NCI-H510A treated with DMSO at 0.1 percent for 48 hours (cell line): ENCODE measurements around the gene GALNT10.

Experiments used
- DNase-seq: peaks from one replicate; lab custom pipeline; 2025; lab: John Stamatoyannopoulos, UW

GALNT10 gene

GRCh38 chr5:154179846-154180710 lies 10.5 kb upstream of the GALNT10 start:
- DNase-seq, result peak; percentile 62

GRCh38 chr5:154181161-154181560 lies 9.4 kb upstream of the GALNT10 start:
- DNase-seq, result no peak

DNA sequence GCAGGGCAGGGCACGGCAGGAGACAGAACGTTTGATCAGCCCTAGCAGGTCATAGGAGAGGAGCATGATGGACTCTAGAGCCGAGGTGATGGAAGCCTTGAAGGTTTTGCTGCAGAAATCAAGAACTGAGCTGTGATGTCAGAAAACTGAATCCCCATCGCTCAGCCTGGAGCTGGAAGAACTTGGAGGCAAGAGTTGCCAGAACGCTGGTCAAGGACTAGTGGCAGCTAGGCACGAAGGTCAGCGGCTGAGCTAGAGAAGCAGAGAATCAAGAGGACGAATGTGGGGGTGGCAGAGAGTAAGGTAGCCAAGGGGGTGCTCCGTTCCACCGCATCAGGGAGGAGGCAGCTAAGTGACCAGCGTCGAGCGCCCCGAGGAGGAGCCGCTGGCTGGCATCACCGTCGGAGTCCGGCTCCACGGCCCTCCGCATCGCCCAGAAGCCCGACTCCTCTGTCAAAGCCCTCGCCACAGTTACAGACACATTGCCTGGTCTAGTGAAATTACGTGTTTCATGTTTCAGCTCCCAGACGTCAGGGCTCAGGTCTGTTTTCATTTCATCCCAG lies 1.2 kb upstream of the GALNT10 start:
- no peak for DNase-seq

DNA sequence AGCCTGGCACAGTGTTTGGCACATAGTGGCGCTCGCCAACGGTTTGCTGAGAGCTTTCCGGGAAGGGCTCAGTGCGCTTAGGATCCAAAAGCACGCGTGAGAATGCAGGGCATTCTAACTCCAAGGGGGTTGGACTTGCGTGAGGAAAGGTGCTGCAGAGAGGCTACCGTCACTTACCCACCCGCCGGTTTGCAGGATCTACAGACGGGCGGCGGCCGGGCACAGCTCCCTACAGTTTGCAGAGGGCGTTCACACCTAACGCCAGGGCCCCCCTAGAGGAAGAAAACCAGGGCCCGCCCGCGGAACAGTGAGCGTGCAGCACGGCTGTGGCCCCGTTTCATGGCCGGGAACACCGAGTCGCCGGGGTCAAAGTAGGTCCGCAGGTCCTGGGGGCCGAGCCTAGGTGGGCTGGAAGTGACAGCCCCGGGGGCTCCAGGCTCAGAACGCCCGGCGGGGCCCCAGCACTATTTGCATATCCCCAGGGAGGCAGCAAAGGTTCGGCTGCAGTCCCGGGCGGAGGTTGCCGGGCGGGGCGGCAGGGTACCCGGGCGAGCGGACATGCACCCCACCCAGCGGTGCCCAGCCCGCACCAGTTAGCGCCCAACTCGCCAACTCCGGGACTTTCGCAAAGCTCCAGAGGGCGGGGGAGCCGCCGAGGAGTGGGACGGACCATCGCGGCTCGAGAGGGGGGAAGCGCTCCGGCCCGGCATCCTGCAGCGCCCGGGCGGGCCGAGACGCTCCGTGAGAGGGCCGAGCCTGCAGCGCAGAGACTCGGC lies 526 bp upstream of the GALNT10 start:
- DNase-seq, result peak; percentile 30

- DNase-seq, result no peak
Measured at GRCh38 chr5:154191467-154192261, 1.1 kb downstream of the GALNT10 start.

GRCh38 chr5:154193283-154193682 lies 2.8 kb downstream of the GALNT10 start:
- DNase-seq, result no peak

DNA sequence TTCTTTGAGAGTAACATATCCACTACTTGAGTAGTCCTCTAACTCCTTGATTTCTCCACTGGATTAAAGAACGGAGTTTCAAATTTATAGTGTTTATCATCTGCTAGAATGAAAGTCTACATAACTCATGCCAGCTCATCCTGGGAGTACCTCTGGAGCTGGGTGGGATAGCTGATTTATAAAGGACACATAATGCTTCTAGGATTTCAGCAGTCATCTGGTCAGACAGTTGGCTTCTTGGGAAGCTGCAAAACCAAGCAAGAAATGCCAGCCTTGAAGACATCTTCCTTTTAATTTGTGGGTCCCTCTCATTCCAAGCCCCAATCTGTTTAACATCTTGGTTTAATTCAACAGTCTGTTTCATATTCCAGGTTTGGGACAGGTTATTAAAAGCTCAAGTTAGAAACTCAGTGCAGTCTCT lies 3.2 kb downstream of the GALNT10 start:
- no peak for DNase-seq

DNA sequence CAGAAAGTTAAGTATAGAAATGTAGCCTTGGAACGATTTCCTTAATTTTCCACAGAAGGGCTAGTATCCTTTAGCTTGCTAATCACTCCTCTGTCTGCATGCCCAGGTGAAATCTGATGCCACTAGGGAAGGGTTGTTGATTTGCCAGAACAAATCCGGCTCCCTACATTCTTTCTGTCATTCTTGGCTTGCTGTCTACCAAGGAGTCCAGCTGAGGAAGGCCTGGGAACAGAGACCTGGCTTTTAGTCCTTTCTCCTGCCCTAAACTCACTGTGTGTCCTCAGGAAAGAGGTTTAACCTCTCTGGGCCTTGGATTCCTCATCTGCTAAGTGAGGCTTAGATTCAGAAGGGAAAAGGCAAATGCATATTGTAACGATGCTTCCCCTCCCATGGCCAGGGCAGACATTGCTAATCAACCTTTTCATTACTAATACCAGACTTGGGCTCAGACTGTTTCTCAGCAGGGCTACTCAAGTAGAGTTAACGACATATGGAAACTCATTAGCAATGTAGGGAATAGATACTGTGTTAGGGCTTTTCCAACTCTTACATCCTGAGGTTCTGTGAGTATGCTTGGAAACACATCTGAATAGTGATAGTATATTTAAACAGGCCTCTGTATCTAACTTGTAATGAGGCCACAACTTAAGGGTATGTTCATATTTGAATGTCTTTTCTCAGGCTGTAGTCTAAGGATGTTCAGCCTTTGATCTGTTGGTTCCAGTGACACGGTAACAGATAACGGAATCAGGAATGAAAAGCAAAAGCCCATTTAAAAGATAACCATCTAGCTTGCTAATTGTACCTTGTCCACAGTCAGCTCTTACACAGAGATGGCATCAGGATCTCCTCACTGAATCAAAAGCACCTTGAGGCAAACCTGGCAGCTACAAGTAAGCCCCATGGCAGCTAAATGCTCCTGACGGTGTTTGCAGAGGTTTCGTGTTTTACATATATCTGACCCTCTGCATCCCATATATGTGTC lies 4.1 kb downstream of the GALNT10 start:
- DNase-seq, result no peak

DNA sequence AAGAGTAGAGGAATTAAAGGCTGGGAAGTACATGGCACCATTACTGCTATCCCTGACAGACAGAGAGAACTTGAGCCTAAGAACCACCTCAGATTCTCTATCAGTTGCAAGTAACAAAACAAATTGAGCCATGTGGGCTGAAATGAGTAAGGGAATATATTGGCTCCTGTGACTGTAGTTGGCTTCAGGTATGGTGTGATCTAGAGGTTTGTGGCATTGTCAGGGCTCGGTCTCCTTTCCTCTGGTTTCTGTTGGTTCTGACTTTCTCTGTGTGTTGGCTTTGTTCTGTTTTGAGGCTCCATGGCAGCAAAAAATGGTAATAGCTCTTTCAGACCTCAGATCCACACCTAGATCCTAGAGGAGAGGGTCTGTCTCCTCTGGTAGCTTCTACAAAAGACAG lies 5.7 kb downstream of the GALNT10 start:
- no peak for DNase-seq

DNA sequence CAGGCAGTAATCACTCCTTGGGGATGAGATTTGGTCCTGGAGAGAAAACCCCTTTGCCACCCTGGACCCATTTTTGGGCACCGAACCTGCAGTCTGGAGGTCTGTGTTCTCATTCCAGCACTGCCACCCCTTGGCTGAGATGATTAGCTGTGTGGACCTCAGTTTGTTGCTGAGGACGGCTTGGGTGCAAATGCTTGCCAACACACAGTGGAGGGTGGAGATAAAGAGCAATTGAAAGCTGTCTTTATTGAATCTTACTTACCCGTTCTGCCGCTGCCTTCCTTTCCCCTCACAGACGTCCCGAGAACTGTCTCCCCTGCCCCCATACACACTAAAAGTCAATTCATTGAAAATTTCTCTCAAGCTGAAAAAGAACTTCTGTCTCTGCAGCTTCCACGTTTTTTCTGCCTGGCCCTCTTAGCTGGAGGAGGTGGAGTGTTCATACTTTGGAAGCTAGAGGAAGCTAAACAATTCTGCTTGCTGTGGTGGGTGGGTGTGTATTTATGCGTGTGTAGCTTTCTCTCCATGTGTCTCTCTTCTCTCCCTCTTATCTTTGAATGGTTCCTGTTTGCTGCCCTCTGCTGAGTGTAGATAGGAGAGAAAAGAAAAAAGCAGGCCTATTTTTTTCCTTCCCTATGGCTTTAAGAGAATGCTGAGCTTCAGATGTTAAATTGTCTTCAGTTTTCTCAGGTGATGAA lies 6.6 kb downstream of the GALNT10 start:
- DNase-seq, result peak; percentile 48

- DNase-seq, result peak; percentile 89
Measured at GRCh38 chr5:154197801-154198491, 7.4 kb downstream of the GALNT10 start.

GRCh38 chr5:154198611-154199230 lies 8.2 kb downstream of the GALNT10 start:
- peak; percentile 28 for DNase-seq

GRCh38 chr5:154199263-154199662 lies 8.7 kb downstream of the GALNT10 start:
- no peak for DNase-seq

DNA sequence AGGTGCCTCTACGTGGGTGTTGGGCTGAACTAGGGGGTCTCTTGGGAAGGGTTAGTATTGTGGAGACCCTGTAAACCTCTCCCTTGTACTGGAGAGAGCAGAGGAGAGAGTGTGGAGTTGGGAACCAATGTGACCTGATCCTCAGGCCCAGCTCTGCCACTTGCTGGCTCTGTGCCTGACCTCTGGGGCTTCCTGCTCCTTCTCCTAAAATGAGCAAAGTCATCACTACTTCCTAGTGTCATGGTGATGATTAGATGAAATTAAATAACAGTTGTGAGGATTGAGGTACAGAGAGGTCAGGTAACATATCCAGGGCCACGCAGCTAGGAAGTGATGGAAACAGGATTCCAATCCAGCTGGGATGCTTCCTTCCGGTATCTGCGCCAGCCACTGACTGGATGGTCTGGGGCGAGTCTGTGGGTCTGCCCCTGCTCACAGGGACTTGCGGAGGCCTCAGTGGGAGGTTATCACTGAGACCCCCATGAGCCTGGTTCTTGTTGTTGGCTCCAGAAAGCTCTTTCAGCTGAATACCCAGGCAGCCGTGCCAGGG lies 9.2 kb downstream of the GALNT10 start:
- DNase-seq, result no peak

DNA sequence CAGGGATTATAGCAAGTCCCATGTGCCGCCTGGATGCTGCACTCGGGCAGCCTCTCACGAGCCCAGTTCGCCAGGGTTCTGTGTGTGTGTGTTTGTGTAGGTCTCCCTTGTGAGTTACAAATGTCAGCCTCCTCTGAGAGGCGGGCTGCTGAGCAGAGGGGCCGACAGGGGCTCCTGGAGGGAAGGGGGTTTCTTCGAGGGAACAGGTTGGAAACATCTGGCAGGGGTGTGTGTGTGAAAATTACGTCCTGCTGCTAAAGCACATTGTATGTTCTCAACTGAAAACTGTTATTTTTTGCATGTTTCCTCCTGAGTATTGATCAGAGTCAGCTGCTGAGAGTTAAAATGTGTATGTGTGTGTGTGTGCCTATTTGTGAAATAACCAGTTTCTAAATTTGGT lies 9.7 kb downstream of the GALNT10 start:
- DNase-seq, result no peak

- no peak for DNase-seq
Measured at GRCh38 chr5:154201108-154201769, 10.7 kb downstream of the GALNT10 start.

- no peak for DNase-seq
Measured at GRCh38 chr5:154202379-154203260, 12.1 kb downstream of the GALNT10 start.
